ENCODE data around the gene CER1. TPM values are rescaled to one million over a fixed set of nuclear protein-coding genes. Genes with fewer than 3 reads are reported as not detected.
A peak's percentile ranks its signal among the peaks of the same experiment; 100 is the strongest.

The CER1 gene
- total and polyA plus RNA-seq, 2 of the 8 experiments (the other 6 are each of a cell fraction or from before 2014, with no cell fraction given): 0.26 to 3.4 TPM

DNA sequence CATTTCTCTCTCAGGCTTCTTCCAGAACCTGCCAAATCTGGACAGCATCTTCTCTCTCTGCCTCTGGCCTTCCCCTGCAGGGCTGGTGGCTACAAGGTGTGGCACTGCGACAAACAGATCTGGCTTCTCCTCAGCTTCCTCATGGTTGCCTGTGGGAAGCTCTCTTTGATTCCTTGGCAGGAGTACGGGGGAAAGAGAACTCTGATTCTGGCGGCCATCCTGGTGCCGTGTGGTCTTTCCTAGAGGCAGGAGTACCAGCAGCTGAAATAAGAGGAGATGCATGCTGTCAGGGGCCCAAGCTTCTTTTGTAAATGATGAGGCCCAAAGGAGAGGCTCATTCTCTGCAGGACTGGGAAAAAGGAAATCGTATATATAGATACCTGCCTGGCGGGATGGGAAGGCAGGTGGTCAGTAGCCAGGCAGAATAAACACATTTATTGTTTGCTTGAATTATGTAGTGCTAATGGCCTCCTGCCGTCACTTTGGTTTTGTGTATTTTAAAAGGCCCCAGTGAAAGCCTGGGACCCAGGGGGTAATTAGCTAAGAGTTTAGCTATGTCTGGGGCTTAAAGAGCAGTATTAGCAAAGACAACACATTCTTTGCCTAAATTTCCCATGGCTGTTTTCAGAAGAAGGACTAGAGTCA lies at the start of gene CER1 (continued):
- TF ChIP-seq CHD7 (IDR thresholded peaks at IDR 0.05; ENCODE audit: insufficient replicate concordance, low read length) (peak; percentile 26), ZNF274 (IDR thresholded peaks at IDR 0.05; ENCODE audit: borderline replicate concordance, extremely low read depth, low read length) (no peak), TCF12 (IDR thresholded peaks at IDR 0.05; ENCODE audit: low read depth, low read length) (peak; percentile 77; the same call in 1 of the 2 replicates), TEAD4 (IDR thresholded peaks at IDR 0.05; ENCODE audit: low read depth, low read length) (peak; percentile 55), KDM1A (IDR thresholded peaks at IDR 0.05; ENCODE audit: borderline replicate concordance, low read length) (no peak), SP1 (IDR thresholded peaks at IDR 0.05; ENCODE audit: low read depth, low read length) (peak; percentile 79), JUN (IDR thresholded peaks at IDR 0.05; ENCODE audit: low read depth, low read length) (peak; percentile 83), JUND (IDR thresholded peaks at IDR 0.05; ENCODE audit: low read length) (peak; percentile 65; the same call in 1 of the 2 replicates)
- TF ChIP-seq, protein P1, sequence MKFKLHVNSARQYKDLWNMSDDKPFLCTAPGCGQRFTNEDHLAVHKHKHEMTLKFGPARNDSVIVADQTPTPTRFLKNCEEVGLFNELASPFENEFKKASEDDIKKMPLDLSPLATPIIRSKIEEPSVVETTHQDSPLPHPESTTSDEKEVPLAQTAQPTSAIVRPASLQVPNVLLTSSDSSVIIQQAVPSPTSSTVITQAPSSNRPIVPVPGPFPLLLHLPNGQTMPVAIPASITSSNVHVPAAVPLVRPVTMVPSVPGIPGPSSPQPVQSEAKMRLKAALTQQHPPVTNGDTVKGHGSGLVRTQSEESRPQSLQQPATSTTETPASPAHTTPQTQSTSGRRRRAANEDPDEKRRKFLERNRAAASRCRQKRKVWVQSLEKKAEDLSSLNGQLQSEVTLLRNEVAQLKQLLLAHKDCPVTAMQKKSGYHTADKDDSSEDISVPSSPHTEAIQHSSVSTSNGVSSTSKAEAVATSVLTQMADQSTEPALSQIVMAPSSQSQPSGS (IDR thresholded peaks at IDR 0.05; ENCODE audit: low read length): 0 out of 2 replicates have a peak, but pooled peaks have one; percentile 32
